RPMI7951 (cell line): ENCODE data around the gene AMACR. TPM values are rescaled to one million over a fixed set of nuclear protein-coding genes. Genes with fewer than 3 reads are reported as not detected.

ENCODE experiments used
- DNase-seq: peaks from one replicate; pipeline ENCODE4 v3.0.0-alpha.2; 2012; ENCODE audit warnings: low read depth
- total RNA-seq: library from RNA; depleted of rRNA; stranded (reverse); fragments of >200 nt; shearing (Covaris generic); gene quantifications from 2 replicates; pipeline ENCODE4 v1.2.3, GENCODE V29; 2014; rRNA removed

The AMACR gene
- 8.2 and 12.6 TPM in 2 replicates for total RNA-seq

GRCh38 chr5:34007621-34008600, at the start of gene AMACR:
AMACR (minus strand) TSS chr5:34008050; CDS start chr5:34008019, 31 bp downstream.
- peak; percentile 90 for DNase-seq

DNA sequence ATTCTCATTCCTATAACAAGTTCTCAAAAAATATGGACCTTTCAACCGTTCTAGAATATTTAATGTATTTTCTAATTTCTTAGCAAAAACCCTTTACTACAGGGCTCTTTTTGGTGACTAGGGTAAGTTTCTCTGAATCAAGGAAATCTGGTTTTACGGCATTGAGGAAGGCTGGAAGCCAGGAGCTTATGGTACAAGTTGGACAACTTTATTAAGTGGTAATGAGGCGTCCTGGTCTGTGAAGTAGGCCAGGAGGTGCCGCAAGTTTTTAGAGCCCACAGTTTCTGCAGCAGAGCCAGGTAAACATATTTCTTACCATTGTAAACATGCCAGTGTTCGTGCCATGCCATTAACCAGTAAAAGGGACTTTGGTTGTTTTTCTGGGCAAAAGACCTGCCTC, 49.7 kb upstream of the AMACR start:
- DNase-seq = no peak

DNA sequence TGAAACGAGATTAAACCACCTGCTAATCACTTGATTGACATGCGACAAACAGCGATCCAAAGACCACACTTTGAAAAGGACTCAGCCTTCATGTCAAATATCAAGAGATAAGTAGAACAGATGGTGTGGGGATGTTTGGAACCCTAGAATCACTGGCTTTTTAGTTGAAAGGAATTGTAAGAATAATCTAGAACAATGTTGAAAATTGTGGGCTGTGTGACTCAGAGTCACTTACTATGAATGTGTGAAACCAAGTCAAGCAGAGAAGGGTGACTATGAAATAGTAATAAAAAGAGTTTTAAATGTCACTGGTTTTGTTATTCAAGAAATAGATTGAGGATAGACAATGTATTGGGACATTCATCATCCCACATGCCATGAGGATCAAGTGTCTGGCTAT, 49.3 kb upstream of the AMACR start:
- DNase-seq = no peak

- DNase-seq = no peak
Observed at GRCh38 chr5:34055667-34056066, 47.8 kb upstream of the AMACR start.

- DNase-seq = no peak
Observed at GRCh38 chr5:34054400-34054729, 46.5 kb upstream of the AMACR start.

GRCh38 chr5:34053571-34054399, 45.9 kb upstream of the AMACR start:
- no peak for DNase-seq

DNA sequence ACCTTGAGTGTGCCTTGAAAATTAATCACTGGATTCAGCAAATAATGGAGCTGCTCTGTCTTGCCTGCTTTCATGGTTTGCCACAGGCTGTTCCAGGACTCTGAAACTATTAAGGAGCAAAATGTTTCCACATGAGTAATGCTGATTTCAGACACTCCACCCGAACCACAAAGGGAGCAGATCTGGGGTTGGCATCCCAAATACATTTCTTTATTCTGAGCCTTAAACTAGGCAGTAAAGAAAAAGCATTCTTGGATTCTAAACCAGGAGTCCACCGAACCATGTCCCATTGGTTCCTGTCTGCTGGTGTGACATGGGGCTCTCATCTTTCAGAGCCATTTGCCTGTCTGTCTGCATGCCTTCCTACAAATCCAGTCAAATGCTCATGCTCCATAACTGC, 45.3 kb upstream of the AMACR start:
- peak; percentile 68 for DNase-seq

DNA sequence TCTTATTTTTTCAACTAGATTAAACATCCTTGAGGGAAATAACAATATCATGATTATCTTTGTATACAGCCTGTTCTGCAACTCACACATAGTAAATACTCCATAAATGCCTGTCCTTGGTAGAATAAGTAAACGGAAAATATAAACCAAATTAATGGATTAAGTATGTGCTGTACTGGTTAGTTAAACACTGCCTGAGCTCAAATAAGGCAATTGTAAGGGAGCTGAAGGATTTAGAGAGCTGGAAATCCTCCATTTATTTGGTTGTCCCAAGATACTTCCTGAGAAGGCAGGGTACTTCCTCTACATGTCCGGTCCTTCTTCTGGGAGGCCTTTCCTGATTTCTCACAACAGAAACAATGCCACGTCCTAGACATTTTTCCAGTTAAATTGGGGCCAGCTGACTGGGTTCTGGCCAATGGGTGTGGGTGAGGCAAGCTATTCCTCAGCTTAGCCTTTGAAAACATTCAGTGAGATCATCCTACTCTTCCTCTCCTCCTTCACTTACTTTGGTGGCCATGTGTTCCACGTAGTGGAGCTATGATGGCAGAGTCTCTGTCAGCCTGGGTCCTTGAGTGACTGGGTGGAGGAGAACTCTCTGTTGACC, 43.6 kb upstream of the AMACR start:
- DNase-seq = no peak

- DNase-seq = no peak
Observed at GRCh38 chr5:34047774-34048572, 40.1 kb upstream of the AMACR start.

GRCh38 chr5:34047143-34047542, 39.3 kb upstream of the AMACR start:
- DNase-seq = no peak

DNA sequence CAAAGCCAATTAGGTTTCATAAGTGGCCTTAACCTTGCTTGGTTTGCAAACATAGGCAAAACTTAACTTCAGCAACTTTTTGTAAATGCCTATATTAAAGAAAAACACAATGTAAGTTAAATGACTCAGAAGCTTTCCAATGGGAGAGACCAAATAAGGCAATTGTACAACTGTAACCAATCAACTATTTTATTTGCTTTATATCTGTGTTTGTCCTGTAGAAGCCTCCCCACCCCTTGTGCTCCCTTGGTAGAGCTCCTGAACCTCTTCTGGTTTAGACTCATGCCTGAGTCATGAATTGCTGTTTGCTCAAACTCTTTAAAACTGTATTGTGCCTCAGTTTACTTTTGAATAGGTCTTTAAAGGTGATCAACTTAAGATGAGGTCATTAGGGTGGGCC, 38.1 kb upstream of the AMACR start:
- no peak for DNase-seq

DNA sequence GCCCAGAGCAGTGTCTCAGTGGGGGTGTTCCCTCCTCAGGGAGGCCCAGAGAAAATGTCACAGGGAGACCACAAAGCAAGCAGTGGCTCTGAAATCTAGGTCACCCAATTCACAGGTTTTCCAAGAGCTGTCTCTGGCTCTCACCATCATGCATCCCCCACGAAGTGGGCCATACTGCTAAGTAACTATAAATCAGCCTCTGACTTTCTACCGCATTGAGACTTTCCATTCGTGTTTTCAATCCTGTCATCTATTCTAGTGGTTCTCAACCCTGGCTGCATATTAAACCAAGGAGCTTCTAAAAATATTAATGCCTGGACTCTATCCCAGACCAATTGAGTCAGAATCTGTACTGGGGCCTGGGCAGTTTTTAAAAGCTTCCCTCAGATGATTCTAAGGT, 37.2 kb upstream of the AMACR start:
- DNase-seq = no peak

DNA sequence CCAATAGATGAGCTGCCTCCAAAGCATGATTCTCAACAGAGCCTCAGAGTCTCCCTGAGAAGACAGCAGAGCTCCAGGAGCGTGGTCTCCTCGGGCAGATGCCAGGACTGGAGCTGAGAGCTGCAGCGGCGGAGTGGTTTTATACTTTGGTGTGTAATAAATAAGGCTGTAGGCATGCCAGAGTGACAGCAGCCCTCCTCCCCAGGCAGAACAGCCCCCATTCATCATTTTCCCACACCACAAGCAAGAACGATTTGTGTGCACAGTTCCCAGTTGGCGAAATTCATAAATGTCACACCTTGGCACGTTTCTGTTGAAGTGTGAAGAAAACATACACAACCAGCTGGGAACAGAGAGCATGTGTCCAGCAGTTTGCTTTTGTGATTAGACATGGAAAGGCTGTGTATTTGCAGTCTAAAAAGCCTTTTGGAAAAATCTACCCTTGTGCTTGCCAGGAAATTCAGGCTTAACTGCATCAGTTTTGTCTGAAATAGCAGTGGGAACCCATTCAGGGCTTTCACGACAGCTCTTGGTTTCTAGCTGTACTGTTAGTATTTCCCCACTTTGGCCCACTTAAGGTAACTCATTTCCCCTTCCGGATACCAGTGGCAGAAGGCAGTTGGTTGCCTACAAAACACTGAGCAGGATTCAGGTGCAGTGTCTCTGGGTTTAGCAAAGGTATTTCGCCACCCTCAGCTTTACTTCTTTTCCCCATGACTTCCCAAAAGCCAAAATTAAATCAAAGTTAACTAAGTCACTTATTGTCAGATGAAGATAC, 35.4 kb upstream of the AMACR start, which contains the start of gene C1QTNF3:
Gene C1QTNF3 (minus strand): TSS at position 115 of the 778 bp plus-strand sequence. CDS start 88 bp downstream, at position 27.
- DNase-seq = no peak

- DNase-seq = no peak
Observed at GRCh38 chr5:34042321-34042720, 34.5 kb upstream of the AMACR start.

GRCh38 chr5:34041247-34041972, 33.6 kb upstream of the AMACR start:
- no peak for DNase-seq

- DNase-seq = no peak
Observed at GRCh38 chr5:34040472-34040871, 32.6 kb upstream of the AMACR start.

DNA sequence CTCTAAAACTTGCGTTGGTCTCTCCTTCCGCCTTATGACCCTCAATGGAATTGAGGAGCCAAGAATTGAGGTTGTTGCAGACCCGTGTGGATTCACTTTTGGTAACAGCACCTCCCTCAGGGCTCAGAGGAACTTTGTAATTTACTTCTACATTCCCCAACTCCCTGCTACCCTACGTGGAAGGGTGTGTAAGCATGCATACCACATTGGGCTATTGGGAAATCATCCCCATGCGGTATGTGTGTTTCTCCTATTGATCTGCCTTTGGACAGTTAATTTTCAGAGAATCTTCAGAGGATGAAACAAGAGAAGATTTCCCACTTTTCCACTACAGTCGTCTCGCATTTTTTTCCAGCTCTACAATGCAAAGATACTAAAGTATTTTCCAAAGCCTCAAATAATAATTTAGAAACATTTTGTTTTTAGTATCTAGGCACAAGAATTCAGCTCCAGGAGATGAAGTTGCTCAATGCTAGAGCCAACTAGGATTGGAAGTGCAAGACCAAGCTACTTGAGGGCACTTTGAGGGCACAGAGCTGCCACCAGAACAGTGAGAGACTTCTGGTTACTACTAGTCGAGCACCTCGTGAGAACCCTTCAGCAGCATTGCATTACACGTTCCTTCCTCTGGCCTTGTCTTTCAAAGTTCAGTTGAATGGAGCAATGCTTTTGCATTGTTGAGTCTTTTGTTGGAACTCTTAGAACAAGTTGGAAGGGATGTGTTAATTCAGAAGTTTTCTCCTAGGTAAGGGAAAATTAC, 31.7 kb upstream of the AMACR start:
- DNase-seq = no peak

- no peak for DNase-seq
Observed at GRCh38 chr5:34038838-34039237, 31.0 kb upstream of the AMACR start.

DNA sequence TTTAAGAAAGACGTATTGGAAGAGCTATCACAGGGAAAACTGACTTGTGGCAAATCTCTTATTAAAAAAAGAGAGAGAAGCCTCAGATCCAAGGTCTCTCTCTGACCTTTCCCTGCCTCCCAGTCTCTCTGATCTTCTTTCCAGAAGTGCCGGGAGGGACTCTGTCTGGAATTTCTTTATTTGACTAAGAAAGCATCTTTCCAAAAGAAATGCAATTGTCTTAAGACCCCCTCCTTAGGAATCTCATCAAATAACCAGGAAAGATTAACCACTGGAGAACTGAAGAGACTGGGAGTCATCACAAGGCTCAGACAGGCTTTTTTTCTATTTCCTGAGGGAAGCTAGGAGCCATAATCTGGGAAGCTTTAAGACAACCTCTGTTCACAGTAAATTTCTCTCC, 30.5 kb upstream of the AMACR start:
- no peak for DNase-seq
